IPS-18c (cell line): Measurements from ENCODE around the gene GC.
"Not testable (repeated sequence)": the region's sequence is repeated elsewhere in the genome, so short reads cannot be mapped to it uniquely, and the experiment has no call there.

Experiments used
- H3K4me3 ChIP-seq: 2 replicates; pipeline ENCODE4 v1.7.0; 2013; ENCODE audit warnings: low read depth, mild to moderate bottlenecking, low read length, moderate library complexity; ENCODE audit not compliant: insufficient read depth
- H3K9me3 ChIP-seq: one replicate; pipeline ENCODE4 v1.6.1; 2013; ENCODE audit warnings: mild to moderate bottlenecking, low read length, moderate library complexity; ENCODE audit not compliant: control insufficient read depth, insufficient read depth

GC gene

DNA sequence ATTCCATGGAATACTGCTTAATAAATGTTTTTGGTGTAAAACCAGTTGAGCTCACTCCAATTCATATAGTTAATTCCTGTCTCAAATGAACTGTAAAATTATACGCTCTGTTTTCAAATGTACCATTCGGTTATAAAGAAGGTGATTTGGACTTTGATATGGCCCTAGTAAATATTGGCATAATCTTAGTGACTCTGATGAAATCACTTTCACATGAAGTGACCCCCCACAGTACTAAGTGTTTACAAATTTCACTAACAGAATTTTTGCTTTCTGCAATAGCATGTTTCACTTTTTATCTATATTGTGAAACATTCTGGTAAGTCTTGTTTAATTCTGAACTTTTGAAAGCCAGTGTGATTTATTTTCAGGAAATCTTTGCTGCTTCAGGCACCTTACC, 10.9 kb downstream of the GC start:
- no peaks in the 10 kb centered on the region for H3K9me3 ChIP-seq
- no peak overlapping the region for H3K4me3 ChIP-seq

DNA sequence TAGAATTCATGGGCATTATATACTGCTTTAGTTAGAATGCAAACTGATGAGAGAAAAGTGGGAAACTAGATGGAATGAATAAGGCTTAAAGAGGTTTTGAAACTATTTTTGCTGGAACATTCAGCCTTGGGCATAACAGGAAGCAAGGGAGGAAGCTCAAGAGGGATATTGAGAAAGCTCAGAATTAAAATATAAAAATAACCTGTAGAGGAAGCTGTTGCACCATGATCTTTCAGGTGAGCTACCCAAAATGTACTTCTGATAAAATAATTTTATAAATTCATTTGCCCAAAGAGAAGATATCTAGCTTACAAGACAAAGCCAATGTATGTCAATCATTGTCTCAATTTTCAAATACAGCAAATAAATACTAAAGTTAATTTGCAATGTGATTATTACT, 11.3 kb downstream of the GC start:
- Histone ChIP-seq H3K9me3 (no peaks in the 10 kb centered on the region), H3K4me3 (no peak overlapping the region)

DNA sequence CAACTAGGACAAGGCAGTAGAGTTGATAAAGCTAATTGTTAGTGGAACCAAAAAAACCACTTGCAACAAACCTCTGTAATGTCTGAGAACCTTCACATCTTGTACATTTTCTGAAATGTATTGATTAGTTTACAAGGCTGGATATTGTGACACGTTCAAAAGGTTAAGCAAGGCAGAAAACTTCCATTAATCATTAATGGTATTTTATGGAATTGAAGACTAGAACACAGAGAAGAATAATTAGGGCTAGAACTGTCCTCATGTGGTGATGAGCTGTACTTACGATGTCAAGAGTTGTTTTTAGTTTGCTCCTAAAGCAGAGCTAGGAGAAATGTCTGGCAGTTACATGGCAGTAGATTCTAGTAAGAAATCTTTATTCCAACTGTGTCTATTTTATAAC, 12.3 kb downstream of the GC start:
- Histone ChIP-seq H3K4me3 (no peak overlapping the region), H3K9me3 (no peaks in the 10 kb centered on the region)

DNA sequence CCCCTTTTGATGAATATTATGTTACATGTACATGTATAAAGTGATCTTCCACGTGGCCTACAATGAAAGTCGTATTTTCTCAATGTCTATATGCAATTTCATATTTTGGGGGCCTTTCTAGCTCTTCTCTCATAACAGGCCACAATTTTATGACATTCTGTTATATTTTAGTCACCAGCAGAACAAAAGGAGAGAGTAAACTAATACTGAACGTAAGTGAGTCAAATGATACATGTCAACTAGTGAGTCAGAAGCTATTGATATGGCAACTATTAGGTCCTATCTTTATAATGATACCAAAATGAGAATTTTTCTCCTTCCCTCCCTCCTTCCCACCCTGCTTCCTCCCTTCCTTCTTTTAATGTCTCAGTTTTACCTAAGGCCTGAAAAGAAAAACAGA, 14.4 kb downstream of the GC start:
- Histone ChIP-seq H3K9me3 (no peaks in the 10 kb centered on the region), H3K4me3 (no peak overlapping the region)

DNA sequence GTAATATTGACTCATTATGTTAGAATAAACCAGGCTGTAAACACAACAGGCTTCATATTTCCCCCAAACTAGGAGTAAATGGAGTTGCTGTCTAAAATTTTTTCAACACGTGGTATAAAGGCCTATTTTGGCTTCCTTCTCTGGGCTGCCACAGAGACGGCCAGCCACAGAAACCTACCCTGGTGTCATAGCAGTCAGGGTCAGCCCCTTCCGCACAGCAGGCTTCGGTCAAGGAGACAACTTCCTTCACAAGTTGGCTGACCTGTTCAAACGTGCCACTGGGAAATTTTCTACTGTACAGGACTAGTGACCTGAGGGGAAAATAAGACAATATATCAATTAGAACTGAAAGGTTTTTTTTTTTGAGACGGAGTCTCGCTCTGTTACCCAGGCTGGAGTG, 15.8 kb downstream of the GC start:
- H3K4me3 ChIP-seq = no peak overlapping the region

DNA sequence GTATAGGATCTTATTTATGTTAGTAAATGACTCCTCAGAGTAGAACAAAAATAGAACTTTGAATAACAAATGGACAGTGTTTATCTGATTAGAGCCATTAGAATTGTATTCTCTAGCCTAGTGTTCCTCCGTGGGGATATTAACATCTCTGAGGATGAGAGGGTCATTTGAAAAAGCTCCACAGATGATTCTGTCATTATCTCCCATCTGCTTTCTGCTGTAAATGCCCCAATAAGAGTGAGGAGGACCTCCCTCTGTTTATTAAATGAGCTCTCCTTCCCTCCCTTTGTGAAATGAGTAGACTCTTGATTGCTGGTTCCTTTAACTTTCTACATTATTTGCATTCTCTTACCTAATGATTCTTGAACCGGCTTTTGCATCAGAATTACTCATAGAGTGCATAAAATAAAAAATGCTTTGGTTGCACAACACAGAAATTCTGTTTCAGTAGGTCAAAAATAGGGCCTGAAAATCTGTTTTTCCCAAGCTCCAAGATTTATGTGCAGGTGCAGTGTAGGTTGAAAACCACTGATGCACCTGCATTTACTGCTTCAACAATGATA, 18.0 kb downstream of the GC start:
- H3K4me3 ChIP-seq = no peak overlapping the region
- no peaks in the 10 kb centered on the region for H3K9me3 ChIP-seq

More for the DNA sequence above, 15.8 kb downstream of the GC start:
- H3K9me3 ChIP-seq = no peaks in the 10 kb centered on the region

DNA sequence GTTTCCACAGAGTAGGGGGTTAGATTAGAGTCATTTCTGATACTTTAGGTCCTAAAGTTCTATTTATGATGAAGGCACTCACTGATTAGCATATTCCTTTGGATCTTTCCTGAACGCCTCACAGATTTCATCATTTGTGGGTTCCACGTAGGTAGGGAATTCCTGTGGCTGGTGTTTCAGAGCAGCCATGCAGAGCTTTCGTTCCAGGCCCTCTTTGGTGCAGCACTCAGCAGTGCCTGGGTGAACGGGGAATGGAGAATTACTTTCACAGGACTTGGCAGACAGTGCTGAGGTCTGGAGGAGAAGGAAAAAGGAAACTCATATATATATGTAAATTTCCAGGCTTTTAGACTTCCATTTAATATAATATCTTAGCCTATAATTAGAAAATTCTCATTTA, 18.5 kb downstream of the GC start:
- Histone ChIP-seq H3K9me3 (no peaks in the 10 kb centered on the region), H3K4me3 (no peak overlapping the region)

DNA sequence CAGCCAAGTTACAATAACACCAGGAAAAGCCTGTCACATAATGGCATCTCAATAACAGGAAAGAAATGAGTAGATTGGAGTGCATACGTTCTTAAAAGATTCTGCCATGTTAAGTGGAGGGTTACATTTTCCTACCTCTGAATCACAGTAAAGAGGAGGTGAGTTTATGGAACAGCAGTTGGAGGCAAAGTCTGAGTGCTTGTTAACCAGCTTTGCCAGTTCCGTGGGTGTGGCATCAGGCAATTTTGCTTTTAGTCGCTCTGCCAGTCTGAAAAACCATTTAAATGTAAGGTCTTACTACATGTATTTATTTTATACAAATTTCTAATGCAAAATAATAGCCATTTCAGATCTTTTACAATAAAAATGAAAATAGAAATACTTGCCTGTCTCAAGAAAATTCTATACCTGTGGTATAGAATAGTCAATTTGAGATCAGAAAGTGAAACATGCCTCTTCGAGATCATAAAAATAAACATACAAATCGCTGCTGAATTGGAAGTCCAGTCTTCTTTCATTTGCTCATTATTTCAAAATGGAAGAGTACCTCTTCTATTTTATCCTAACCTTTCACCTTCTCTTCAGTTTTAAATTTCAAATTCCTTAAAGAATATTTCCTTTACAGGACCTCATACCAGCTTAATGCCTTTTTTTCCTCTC, 31.4 kb downstream of the GC start:
- no peaks in the 10 kb centered on the region for H3K9me3 ChIP-seq
- no peak overlapping the region for H3K4me3 ChIP-seq

DNA sequence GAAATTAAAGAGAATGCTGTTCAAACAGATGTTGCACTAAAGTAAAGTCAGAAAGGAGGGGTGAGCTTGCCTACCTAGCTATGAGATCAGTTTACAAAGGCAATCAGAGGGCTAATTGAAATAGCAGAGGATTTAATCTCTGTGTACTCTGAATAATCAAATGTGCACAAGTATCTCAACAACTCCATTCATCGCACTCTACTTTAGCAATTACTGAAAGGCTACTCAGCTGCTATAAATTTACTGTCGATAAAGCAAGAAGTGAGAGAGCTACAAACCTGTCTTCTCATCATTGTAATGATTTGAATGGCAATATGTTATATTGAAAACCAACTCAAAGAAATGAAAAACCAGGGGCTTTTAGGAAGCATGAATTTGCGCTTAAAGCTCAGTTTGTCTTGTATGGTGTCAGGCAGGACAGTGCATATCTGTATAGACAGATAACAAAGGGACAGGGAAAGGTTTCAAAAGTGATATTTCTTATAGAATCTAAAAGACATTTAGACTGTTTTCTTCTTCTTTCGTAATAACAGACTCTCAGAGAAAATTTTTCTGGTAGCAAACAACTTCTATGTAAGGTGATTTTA, 34.8 kb downstream of the GC start:
- H3K4me3 ChIP-seq = no peak overlapping the region
- H3K9me3 ChIP-seq = no peaks in the 10 kb centered on the region

DNA sequence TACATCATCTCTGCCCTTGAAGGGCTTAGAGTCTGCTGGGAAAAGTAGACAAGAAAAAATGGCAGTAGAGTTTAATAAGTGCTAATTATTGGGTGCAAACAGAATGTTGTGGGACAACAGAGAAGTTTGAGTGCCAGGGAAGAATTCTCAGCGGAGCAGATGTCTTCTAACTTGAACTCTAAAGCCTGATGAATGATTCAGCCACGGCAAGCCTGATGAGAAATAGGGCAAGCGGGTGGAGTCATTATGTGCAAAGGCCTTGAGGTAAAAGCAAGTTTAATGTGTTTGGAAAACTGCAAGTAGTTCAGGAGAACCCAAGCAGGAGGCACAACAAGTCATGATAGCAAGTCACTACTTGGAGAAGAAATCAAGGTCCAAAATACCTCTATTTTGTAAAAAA, 37.5 kb downstream of the GC start:
- no peak overlapping the region for H3K4me3 ChIP-seq
- no peaks in the 10 kb centered on the region for H3K9me3 ChIP-seq

DNA sequence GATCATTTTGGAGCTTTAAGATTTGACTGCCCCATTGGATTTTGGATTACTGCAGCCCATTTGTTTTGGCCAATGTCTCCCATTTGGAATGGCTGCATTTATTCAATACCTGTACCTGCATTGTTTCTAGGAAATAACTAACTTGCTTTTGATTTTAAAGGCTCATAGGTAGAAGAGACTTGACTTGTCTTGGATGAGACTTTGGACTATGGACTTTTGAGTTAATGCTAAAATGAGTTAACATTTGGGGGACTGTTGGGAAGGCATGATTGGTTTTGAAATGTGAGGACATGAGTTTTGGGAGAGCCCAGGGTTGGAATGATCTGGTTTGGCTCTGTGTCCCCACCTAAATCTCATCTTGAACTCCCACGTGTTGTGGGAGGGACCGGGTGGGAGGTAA, 45.1 kb downstream of the GC start:
- not testable (repeated sequence) for H3K4me3 ChIP-seq

DNA sequence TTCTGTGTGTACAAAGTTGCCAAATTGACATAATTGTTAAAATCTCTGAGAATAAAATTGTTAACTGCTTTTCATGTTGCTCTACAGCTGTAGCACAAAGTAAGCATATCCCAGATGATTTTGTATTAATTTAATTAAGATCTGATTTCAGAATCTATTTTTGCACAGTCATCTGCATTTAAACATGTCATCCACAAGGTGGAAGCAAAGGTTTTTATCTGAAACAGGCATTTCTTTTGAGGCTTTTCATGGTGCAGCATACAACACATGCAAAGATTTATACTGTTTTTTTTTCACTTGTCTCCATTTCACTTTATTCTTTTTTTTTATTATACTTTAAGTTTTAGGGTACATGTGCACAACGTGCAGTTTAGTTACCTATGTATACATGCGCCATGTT, 51.2 kb downstream of the GC start:
- H3K4me3 ChIP-seq = no peak overlapping the region
- no peaks in the 10 kb centered on the region for H3K9me3 ChIP-seq

More for the DNA sequence above, 45.1 kb downstream of the GC start:
- H3K9me3 ChIP-seq = not testable (repeated sequence)

DNA sequence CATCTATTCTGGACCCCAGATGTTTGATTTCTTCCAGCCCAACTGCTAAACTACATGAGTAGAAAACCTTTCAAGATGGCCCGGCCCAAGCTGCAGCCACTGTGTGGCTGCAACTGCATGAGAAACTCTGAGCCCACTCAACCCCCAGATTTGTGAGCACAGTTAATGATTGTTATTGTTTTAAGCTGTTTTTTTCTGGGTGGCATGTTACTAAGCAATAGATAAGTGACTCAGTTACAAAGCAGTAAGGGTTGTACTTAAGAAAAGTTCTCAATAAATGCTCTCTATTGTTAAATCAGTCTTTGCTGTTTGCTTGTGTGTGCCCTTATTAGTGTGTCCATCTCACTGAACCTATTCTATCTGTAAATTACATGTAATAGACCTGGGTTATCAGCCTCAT, 51.8 kb downstream of the GC start:
- H3K4me3 ChIP-seq = no peak overlapping the region

DNA sequence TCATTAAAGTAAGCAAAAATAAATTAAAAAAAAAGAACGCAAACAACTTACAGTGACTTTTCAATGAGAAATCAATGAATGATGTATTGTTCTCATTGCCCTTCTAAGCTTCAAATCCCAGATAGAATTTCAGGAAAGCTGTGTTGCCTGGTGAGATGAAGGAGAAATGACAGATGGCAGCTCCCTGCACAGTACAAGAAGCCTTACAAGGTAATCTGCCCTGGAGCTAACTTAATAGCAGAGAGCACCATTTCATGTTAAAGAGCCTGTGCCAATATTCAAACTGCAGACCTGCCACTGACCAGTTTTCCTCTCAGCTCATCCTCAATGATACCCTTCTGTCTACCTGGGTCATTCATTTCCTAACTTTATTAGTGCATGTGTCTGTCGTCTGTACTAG, 54.0 kb downstream of the GC start:
- no peaks in the 10 kb centered on the region for H3K9me3 ChIP-seq
- H3K4me3 ChIP-seq = no peak overlapping the region

More for the DNA sequence above, 51.8 kb downstream of the GC start:
- H3K9me3 ChIP-seq = no peaks in the 10 kb centered on the region

DNA sequence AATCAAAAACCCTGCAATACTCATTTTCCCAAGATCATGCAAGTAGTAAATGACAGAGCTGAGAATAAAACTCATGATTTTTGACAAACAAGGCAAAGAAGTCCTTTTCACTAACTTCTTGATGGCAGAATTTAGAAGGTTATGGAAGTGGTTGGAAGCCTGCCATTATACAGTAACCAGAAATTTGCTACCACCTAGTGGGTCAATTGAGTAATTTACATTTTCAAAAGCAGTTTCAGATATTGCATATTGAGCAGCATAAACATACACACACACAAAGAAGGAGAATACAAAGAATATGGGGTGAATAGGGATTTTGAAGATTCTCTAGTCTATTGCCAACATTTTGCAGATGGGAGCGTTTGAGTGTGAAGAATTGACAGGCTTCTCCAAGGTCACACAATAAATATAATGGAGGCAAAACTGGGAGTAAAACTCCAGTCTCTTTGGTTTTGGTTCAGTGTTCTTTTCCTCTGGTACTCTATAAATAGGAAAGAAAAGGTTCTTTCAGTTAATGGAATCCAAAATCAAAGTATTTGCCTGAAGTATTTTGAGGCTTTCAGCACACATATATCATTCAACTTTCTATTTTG, 70.2 kb downstream of the GC start:
- Histone ChIP-seq H3K4me3 (no peak overlapping the region), H3K9me3 (no peaks in the 10 kb centered on the region)

DNA sequence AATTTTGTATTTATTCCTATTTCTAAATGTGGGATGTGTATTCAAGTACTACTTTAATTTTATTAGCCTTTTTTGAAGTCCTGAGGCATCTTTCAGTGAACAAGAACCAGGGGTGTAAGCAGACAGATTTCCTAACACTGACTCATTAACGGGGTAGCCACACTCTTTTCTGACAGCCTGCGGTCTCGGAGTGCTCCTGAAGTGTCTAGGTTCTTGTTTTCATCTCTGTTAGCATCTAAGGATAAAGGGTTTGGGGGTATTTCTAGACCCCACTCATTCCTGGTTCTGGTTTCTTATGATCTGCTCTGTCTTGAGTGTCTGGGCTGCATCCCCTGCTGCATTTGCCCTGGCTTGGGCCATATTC, 71.9 kb downstream of the GC start:
- Histone ChIP-seq H3K9me3 (no peaks in the 10 kb centered on the region), H3K4me3 (no peak overlapping the region)

DNA sequence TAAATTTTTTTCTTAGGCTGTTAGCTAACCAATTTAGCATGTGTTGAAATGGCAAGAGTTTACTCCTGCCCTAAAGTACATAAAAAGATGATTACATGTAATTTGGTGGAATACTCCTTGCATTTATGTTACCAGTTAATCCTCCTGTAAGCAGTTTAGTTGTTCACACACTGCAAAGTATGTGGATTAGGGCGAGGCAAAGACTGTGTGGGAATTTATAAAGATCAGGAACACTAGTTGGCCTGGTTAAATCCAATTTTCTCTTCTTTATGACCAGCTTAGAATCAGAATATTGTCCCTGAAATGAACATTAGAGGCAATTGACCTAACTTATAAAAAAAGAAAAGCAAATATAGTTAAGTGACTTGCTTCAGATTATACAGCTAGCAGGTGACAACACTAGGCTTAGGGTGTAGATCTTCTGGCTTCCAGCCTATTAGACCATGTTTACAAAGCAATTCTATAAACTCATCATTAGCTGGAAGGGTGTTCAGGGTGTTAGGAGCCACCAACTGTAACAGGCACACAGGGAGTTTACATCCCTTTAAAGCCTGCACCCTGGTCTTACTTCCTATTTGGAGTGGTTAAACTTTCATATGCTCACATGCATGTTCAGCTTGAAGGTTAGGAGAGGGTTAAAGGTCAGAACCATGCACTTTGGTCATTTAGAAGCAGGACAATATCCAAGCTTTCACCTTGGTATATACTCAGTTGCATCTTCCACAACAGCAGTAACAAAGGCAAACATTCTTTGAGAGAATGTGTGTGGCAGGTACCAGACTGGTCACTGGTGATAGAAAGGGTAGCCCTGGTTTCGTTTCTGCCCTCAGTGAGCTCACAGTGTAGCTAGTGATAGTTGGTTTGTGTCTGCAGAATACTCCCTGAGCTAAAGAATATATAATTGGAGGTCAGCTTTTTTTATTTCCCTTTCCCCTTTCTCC, 72.6 kb downstream of the GC start:
- H3K4me3 ChIP-seq = no peak overlapping the region
- no peaks in the 10 kb centered on the region for H3K9me3 ChIP-seq

DNA sequence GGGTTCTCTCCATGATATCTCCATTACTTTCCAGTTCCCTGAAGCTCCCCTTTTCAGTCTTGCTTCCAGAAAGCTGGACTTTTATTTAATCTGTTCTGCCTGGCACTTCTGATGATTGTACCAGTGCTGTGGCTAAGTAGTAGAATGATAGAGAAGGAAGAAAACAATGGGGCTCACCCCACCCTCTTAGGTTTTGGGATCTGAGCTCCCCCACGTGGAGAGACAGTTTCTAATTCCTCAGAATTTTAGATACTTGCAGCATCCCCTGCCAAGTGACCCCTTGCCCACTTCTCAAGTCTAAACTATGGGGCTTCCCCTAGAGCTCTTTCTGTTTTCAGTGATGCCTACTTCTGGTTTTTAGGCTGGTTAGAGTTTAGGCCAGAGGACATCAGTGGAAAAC, 73.9 kb downstream of the GC start:
- no peak overlapping the region for H3K4me3 ChIP-seq
- no peaks in the 10 kb centered on the region for H3K9me3 ChIP-seq
